Suppressor macrophage (primary cell): ENCODE results near the gene L3MBTL4.

Source experiments
- DNase-seq, 4 experiments: peaks; one replicate each; pipeline ENCODE4 v3.0.0-alpha.2; 2020 to 2022

The L3MBTL4 gene

DNA sequence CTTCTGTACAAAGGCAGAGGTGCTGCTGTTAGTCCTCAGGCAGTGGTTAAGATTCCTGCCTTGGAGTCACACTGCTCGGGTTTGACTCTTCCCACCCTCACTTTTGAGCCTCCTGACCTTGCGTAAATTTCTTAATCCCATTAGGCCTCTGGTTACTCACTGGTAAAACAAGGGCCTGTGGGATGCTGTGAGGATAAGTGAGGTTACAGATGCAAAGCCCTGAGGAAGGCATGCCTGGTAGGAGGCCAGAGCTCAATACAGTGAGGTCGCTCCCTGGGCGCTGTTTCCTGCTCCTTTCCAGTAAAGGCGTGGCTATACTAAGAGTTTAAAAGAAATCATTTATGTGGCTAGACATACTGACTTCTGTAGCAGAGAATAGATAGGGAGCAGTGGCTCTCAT lies 391.9 kb downstream of the L3MBTL4 start:
- DNase-seq = no peak

DNA sequence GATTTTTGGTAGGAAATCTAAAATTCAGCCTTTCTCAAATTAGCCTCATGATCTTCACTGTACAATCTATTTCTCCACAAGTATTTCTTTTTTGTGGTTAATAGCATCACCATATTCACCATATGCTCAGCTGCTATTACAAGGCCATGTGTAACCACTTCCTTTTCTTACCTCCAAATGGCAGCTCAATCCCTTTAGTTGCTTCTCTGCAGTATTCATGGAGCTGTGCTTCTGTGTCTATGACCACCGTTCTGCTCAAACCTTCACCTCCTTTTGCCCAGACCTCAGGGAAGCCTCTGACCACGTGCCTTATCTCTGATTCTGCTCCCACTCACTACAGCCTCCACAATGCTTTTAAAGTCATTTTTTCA lies 392.7 kb downstream of the L3MBTL4 start:
- DNase-seq = peak; percentile 16 to 58 (median 42)

- DNase-seq = peak; percentile 58 to 77 (median 67)
Observed at GRCh38 chr18:6021306-6022073, 393.2 kb downstream of the L3MBTL4 start.

DNA sequence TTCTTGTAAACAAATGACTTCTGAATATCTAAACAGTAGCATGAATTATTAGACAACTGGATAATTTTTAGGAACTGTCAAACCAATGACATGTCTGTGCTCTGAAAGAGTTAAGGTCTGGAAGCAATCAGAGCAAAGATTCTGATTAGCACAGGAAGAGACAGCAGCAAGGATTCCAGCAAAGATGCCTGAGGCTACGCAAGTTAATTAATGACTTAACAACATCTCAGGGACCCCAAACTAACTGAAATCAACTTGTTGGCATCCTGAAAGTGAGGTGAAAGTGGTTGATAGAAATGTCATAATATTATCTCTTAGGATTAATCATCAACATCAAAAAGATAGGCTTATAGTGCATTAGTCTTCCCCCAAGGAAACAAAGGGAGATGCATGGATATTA lies 396.0 kb downstream of the L3MBTL4 start:
- no peak for DNase-seq

GRCh38 chr18:6017171-6017570 lies 397.5 kb downstream of the L3MBTL4 start:
- DNase-seq = no peak

GRCh38 chr18:6015364-6015763 lies 399.3 kb downstream of the L3MBTL4 start:
- DNase-seq = peak in 1 of 4 experiments; percentile 6

DNA sequence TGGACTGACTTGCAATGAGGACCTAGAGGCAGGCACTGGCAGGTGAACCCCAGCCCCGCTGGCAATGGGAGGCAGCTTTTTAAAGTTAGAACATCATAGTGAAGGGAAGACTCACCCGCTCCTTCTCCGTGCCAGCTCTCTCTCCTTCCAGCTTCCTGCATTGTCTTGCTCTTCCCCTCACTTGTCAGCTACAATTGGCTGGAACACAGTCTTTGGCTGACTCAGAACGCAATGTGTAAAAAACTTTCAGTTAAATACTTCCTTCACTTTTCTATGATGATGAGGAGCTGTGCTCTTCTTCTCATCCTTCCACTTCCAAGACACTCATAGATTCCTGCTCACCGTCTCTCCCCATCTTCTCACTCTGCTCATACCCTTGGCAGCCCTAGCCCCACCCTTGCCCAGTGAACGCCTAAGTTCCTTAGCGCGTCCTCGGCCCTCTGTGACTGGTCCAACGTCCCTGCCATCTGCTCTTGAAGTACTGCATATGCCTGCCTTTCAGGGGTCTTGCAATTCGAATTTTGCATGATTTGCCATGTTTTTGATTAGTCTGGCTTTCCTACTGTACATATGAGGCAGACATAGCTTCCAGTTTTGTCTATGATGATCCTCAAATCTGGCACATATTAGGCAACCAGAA lies 401.4 kb downstream of the L3MBTL4 start:
- no peak for DNase-seq

DNA sequence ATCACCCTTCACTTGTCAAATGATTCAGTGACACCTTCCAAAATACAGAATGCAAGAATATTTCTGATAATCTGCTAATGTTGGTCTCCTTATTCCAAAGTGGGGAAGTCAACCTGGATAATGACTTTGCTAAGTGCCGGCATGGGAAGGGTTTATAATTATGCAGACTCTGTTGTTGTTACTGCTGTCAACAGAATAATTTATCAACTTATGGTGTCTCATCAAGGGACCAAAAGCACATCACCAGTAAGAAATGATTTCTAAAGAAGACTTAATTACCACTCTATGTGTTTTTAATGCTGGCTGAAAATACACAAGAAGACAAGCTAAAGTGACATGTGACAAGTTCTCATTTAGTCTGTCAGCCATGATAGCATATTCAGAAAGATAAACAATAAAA lies 403.8 kb downstream of the L3MBTL4 start:
- DNase-seq = no peak

DNA sequence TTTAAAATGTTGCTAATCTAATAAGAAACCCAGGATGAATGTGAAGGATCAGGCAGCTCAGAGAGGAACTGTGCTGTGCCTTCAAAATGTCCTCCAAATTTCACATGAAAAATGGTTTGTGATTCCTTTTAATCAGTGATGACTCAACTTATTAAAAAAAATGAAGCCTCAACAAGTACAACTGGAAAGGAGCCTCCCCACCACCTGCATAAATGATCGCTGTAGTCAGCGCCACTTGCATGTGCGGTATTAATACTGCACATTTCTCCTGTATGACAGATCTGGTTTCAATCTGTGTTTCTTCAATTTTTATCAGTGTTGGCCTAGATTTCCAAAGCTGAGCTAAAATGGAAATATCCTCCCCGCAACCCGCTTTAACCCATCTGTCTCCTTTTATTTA lies 404.4 kb downstream of the L3MBTL4 start:
- DNase-seq = no peak

DNA sequence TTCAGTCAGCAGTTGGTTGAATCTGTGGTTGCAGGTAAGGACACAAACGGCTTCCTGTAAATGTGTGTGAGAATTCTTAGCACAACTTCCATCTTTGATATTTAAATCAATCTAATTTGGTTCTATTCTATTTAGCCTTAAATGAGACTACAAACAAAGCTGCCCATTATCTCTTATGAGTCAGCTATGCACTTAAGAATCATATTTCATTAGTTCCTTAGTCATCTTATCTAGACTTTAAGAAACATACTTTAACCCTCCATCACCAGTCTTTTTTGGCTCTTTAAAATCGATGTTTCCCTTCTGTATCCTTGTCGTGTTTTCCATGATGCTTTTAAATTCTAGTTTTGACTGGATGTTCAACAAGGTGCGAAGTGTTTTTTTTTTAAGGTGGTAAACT lies 405.0 kb downstream of the L3MBTL4 start:
- DNase-seq = no peak

DNA sequence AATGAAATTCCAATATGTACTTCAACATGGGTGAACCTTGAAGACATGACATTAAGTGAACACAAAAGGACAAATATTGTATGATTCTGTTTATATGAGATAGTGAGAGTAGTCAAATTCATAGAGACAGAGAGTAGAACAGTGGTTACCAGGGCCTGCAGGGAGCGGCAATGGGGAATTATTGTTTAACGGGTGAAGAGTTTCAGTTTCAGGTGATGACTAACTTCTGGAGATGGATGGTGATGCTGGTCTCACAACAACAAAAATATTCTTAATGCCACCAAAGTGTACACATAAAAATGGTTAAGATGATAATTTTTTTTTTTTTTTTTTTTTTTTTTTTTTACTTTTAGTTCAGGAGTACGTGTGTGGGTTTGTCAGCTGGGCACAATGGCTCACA lies 410.0 kb downstream of the L3MBTL4 start:
- DNase-seq = no peak

GRCh38 chr18:6004119-6004518 lies 410.6 kb downstream of the L3MBTL4 start:
- DNase-seq = no peak

GRCh38 chr18:6001867-6002266 lies 412.8 kb downstream of the L3MBTL4 start:
- DNase-seq = no peak

- no peak for DNase-seq
Observed at GRCh38 chr18:5998907-5999306, 415.8 kb downstream of the L3MBTL4 start.

DNA sequence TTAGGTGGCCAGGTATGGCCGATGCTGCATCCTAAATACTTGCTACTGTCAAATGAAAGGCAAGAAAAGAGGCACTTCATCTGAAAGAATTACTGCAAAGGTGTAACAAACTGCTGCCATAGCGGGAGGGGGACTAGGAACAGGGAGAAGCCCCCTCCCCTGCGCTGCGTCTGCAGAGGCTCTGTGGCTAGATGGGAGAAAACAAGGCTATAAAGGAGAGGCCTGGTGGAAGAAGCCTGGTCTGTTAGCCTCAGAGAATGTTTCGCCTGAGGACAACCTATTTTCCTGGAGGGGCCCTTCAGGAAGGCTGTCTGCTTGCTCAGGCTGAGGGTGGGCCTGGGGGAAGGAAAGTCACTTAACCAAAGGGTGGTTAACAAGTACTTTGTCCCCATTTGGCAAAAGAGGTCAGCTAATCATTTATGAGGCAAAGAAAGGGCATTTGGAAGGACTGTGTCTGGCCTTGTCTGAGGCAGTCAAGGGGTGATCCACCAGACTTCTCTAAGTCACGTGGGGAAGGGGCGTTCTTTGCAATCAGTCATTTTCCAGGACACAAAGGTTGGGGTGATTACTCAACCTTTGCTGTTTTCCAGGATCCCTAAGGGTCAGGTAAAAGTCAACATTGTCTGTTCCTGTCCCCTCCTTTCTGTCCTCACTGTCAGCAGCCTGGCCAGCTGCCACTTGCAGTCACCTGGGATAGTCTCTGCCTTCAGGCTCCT lies 416.4 kb downstream of the L3MBTL4 start:
- no peak for DNase-seq

DNA sequence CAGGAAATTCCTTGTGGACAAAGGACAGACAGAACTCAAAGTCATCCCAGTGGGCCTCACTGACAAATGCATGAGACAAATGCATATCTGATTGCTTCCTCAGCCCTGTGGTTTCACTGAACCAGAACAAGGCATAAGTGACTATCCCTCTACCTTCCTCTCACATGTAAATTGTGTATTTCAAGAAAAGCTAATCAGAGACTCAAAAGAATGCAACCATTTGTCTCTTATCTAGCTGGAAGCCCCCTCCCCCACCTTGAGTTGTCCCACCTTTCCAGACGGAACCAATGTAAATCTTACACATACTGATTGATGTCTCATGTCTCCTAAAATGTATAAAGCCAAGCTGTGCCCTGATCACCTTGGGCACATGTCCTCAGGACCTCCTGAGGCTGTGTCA lies 417.4 kb downstream of the L3MBTL4 start:
- no peak for DNase-seq

GRCh38 chr18:5995626-5996025 lies 419.1 kb downstream of the L3MBTL4 start:
- no peak for DNase-seq

GRCh38 chr18:5993938-5994337 lies 420.8 kb downstream of the L3MBTL4 start:
- DNase-seq = no peak

GRCh38 chr18:5992381-5992780 lies 422.3 kb downstream of the L3MBTL4 start:
- DNase-seq = no peak

DNA sequence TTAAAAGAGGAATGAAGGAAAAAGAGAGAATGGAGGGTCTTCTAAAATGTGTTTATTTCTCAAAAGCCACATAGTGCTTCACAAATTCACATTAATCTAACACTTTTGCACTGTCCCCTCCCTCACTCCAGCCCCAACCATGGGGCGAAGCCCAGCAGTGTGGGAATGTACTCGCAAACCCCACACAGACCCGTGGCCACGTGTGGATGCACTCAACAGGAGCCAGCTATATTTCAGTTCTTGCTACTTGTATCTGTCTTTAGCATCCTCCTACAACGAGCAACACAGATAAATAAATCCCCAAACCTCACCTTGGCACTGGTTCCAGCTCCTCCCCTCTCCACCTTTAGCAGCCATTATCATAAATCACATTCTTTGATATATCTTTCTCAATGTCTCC lies 427.5 kb downstream of the L3MBTL4 start:
- no peak for DNase-seq

DNA sequence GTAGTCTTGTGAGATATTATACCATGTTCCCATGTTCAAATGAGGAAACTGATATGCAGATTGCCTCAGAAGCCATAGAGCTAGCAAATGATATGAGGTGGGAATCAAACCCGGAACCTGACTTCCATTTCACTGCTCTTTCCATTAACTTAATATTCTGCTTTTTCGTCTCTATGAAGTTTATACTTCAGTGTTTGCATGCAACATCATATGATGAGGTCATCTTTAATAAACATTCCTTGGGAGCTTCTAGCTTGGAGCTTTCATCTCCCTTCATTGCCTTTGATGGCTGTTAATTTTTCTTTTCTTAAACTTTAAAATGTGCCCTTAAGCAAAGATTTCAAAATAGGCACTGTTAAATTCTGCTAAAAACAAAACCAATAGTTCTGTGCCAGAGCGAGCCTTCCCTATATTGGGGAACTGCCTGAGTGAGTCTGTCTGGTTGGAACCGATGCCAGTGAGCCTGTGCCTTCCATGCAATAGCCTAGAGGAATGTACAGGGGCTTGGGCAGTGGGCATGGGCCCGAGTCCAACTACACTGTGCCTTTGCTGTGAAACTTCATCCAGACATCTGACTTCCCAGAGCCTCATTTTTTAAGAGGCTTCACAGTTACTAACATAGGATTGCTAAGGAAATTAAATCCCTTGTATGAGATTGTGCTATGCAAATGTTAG lies 428.3 kb downstream of the L3MBTL4 start:
- no peak for DNase-seq

DNA sequence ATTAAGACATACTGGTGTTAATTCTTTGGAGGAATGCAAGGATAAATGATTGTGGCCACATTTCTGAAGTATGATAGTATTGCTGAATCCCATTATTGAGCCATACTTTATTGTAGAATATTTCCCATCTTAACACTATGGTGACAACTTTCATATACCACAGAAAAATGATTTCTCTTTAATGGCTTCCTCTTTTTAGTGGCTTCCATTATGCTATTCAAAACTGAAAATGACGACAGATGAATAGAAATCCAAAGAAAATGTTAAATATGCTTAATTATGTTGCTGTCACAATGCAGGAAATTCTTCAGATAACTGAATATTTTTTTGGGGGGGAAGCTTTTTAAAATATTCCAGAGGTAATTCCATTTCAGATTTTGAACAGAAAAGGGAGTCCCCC lies 430.5 kb downstream of the L3MBTL4 start:
- peak in 1 of 4 experiments; percentile 14 for DNase-seq

DNA sequence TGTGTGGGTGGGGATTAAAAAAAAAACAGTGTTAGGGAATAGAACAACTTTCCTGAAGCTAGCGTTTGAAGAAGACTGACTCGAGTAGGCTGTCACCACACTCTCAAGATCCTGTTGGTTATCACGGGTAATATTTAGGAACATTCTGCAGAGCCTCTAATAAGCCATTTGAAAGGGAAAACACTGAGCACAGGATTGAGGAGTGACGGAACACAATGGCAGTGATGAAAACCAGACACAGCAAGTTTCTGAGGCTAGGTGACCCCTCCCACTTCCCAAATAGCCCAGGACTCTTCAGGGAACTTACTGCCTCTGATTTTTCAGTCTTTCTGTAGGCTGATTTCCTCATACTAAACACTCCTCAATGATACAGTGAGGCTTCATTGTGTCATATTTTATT lies 431.2 kb downstream of the L3MBTL4 start:
- DNase-seq = no peak
